ENCODE data around the gene CPNE4. TPM values are rescaled to one million over a fixed set of nuclear protein-coding genes. Genes with fewer than 3 reads are reported as not detected.

CPNE4 gene
- under 0.01 TPM in 1 of 2 replicates, not detected in the other for total RNA-seq

DNA sequence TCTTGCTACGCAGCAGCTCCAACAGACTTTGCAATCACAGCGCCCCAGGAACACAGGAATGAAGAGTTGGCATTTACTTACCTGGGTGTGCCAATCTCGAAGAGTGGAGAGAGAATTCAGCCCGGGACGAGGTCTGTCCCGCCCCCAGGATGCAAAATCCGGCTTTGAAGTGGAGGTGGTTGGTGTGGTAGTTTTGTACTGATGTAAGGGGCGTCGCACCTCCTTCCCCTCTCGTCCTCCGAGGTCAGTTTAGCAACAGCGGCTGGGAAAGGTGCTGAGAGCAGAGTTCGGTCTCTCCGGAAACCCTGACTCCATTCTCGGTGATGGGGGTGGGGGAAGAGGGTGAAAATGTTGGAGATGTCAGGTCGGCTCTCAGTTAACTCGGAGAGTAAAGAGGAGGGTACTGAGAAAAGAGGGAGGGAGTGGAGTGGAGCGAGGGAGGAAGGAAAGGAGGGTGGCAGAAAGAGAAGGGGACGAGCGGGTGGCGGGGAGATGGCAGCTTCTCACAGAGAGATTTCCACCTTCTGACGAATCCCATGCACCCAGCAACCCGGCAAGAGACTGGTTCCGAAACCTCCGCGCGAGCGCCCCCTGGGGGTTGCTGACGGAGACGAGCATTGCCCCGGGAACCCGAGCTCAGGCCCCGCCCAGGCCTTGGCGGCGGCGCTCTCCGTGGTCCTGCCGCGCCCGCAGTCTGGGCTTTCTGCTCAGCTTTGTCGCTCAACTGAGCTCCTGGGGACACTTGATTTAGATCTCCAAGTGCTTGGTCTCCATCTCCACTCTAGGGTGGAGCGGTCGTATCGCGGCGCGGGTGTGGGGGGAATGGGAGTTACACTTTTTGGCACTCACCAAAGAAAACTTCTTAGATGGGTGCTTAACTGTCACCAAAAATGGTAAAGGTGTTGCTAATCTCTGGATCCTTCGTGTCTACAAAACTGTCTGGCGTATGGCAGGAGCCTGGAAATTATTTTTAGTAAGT lies at the start of gene CPNE4:
Gene CPNE4 (minus strand): TSS at position 529 of the 979 bp plus-strand sequence.

DNA sequence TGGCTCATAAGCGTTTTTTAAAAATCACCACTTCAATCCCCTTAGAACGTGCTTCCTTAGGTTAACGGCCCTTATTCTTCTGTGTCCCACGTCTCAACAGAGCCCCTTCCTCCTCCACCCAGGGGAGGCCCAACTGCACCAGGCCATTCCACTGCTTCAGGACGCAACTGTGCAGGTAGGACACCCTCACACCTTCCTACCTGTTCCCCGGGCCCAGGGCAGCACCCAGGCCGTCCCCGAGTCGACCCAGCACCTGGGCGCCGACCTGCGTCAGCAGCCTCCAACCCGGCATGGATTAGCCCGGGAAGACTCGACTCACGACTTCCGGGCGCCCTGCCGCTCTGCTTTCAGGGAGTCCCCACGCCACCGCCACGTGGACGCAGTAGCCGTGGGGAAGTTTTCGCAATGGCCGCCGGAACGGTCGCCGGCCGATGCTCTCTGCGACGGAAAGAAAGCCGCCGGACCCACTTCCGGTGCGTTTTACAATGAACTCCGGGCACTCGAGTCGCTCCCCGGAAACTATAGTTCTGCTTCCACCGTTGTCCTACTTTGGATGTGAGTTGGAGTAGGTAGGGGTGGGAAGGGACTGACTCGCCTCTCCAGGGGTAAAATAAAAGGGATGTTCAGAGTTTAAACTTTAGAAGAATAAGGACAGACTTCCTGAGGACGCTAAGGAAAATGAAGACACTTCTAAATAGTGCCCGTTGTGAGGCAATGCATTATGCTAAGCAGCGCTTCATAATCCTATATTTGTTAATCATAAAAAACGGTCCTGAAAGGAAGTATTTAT lies 532.1 kb downstream of the CPNE4 start, which contains the start of gene MRPL3:
Gene MRPL3 (minus strand): TSS at position 442 of the 790 bp plus-strand sequence. CDS start 150 bp downstream, at position 292.

Measured in smooth muscle cell of bladder (primary cell).